Anterior cingulate cortex (tissue), 58 donors: ENCODE measurements around the gene CDH1.

ENCODE experiments used
- DNase-seq, 58 donors: peaks; one replicate each; lab custom pipeline; 2025; lab: John Stamatoyannopoulos, UW

Gene CDH1

GRCh38 chr16:68731637-68732036, 5.5 kb upstream of the CDH1 start:
- DNase-seq = no peak

GRCh38 chr16:68732042-68732680, 4.9 kb upstream of the CDH1 start:
- no peak for DNase-seq

- no peak for DNase-seq
Observed at GRCh38 chr16:68732741-68733399, 4.2 kb upstream of the CDH1 start.

- DNase-seq = no peak
Observed at GRCh38 chr16:68733570-68733969, 3.5 kb upstream of the CDH1 start.

GRCh38 chr16:68734782-68735181, 2.3 kb upstream of the CDH1 start:
- no peak for DNase-seq

GRCh38 chr16:68736561-68736960, 531 bp upstream of the CDH1 start:
- no peak for DNase-seq

- peak in 5 of 58 donors; percentile 10 to 37 (median 15) for DNase-seq
Observed at GRCh38 chr16:68737730-68738629, 888 bp downstream of the CDH1 start.

GRCh38 chr16:68739964-68740627, 3.0 kb downstream of the CDH1 start:
- DNase-seq = no peak

- DNase-seq = no peak
Observed at GRCh38 chr16:68740628-68741346, 3.7 kb downstream of the CDH1 start.

GRCh38 chr16:68743664-68744063, 6.6 kb downstream of the CDH1 start:
- DNase-seq = no peak

GRCh38 chr16:68744744-68745280, 7.7 kb downstream of the CDH1 start:
- no peak for DNase-seq

- DNase-seq = no peak
Observed at GRCh38 chr16:68746951-68747350, 9.9 kb downstream of the CDH1 start.

- DNase-seq = no peak
Observed at GRCh38 chr16:68749432-68749831, 12.3 kb downstream of the CDH1 start.

- DNase-seq = no peak
Observed at GRCh38 chr16:68750193-68750695, 13.2 kb downstream of the CDH1 start.

GRCh38 chr16:68751160-68751559, 14.1 kb downstream of the CDH1 start:
- no peak for DNase-seq

- DNase-seq = no peak
Observed at GRCh38 chr16:68752602-68753001, 15.5 kb downstream of the CDH1 start.

GRCh38 chr16:68754084-68754792, 17.1 kb downstream of the CDH1 start:
- DNase-seq = no peak

- DNase-seq = no peak
Observed at GRCh38 chr16:68756239-68756915, 19.3 kb downstream of the CDH1 start.

- no peak for DNase-seq
Observed at GRCh38 chr16:68757625-68757935, 20.5 kb downstream of the CDH1 start.
